NB4 (cell line): ENCODE data around the gene TENM4.

Experiments
- CTCF ChIP-seq: IDR thresholded peaks from one replicate; pipeline ENCODE4 v1.5.1; 2012; ENCODE audit warnings: low read depth, low read length
- MAX ChIP-seq: IDR thresholded peaks from 2 replicates; pipeline ENCODE4 v1.6.1; 2011; ENCODE audit warnings: low read depth, low read length
- MYC ChIP-seq: IDR thresholded peaks from 2 replicates; pipeline ENCODE4 v1.6.1; 2011; ENCODE audit warnings: low read depth, low read length
- POLR2A ChIP-seq: IDR thresholded peaks from 2 replicates; pipeline ENCODE4 v1.6.1; 2011; ENCODE audit warnings: mild to moderate bottlenecking; ENCODE audit not compliant: insufficient read length; ENCODE audit errors: extremely low read depth

GRCh38 chr11:78886616-78887015 lies 554.2 kb downstream of the TENM4 start:
- TF ChIP-seq CTCF = no peak
- TF ChIP-seq POLR2A = no peak
- no peak for TF ChIP-seq MAX
- TF ChIP-seq MYC = no peak
